ENCODE measurements around the gene IRF2BPL. TPM values are rescaled to one million over a fixed set of nuclear protein-coding genes. Genes with fewer than 3 reads are reported as not detected.

IRF2BPL gene
- total RNA-seq = 4.1 and 8.5 TPM in 2 replicates

GRCh38 chr14:77028384-77029231, at the start of gene IRF2BPL:
Gene IRF2BPL, minus strand, starts transcription at chr14:77028708. Its CDS starts 916 bp downstream, at chr14:77027792.

Other genes starting within 250 kb of the IRF2BPL start
- 4.9 and 5.7 TPM in 2 replicates for gene ANGEL1, start 215.8 kb downstream of the IRF2BPL start, total RNA-seq
- not detected in 2 replicates for gene LRRC74A, start 202.3 kb downstream of the IRF2BPL start, total RNA-seq
- 8.1 and 12.2 TPM in 2 replicates for gene CIPC, start 69.5 kb upstream of the IRF2BPL start, total RNA-seq
- gene ZDHHC22, start 113.1 kb upstream of the IRF2BPL start, total RNA-seq = under 0.01 TPM in 1 of 2 replicates, not detected in the other
- gene TMEM63C, start 153.1 kb upstream of the IRF2BPL start, total RNA-seq = 0.86 TPM in 1 of 2 replicates, not detected in the other
- not detected in 2 replicates for gene NGB, start 242.5 kb upstream of the IRF2BPL start, total RNA-seq

Measured in dermis lymphatic vessel endothelial cell (primary cell).